Measurements from ENCODE around the gene FOXK1. TPM values are rescaled to one million over a fixed set of nuclear protein-coding genes. Genes with fewer than 3 reads are reported as not detected.

The FOXK1 gene
- polyA plus RNA-seq, 10 donors = 12.5 to 18.8 (median 16.4) TPM

GRCh38 chr7:4693749-4694148 is 11.7 kb downstream of the FOXK1 start:
- DNase-seq = no peak

GRCh38 chr7:4694305-4694704 is 12.2 kb downstream of the FOXK1 start:
- DNase-seq = no peak

- no peak for DNase-seq
Observed at GRCh38 chr7:4698707-4699275, 16.7 kb downstream of the FOXK1 start.

- DNase-seq = no peak
Observed at GRCh38 chr7:4699841-4700240, 17.7 kb downstream of the FOXK1 start.

- DNase-seq = peak in 1 of 3 donors; percentile 46
Observed at GRCh38 chr7:4700577-4701235, 18.6 kb downstream of the FOXK1 start.

GRCh38 chr7:4702961-4703512 is 20.9 kb downstream of the FOXK1 start:
- DNase-seq = no peak

GRCh38 chr7:4703532-4703931 is 21.4 kb downstream of the FOXK1 start:
- no peak for DNase-seq

- peak in 1 of 3 donors; percentile 30 for DNase-seq
Observed at GRCh38 chr7:4706384-4707216, 24.5 kb downstream of the FOXK1 start.

- DNase-seq = peak in 1 of 3 donors; percentile 45
Observed at GRCh38 chr7:4707217-4707741, 25.2 kb downstream of the FOXK1 start.

- no peak for DNase-seq
Observed at GRCh38 chr7:4707980-4708411, 25.9 kb downstream of the FOXK1 start.

GRCh38 chr7:4709187-4709586 is 27.1 kb downstream of the FOXK1 start:
- DNase-seq = no peak

- no peak for DNase-seq
Observed at GRCh38 chr7:4711093-4711492, 29.0 kb downstream of the FOXK1 start.

GRCh38 chr7:4711634-4712033 is 29.5 kb downstream of the FOXK1 start:
- no peak for DNase-seq

- no peak for DNase-seq
Observed at GRCh38 chr7:4712281-4713182, 30.4 kb downstream of the FOXK1 start.

- DNase-seq = peak in 1 of 3 donors; percentile 28
Observed at GRCh38 chr7:4713183-4713784, 31.2 kb downstream of the FOXK1 start.

GRCh38 chr7:4714161-4714700 is 32.1 kb downstream of the FOXK1 start:
- DNase-seq = no peak

- no peak for DNase-seq
Observed at GRCh38 chr7:4714767-4715409, 32.8 kb downstream of the FOXK1 start.

- peak in 2 of 3 donors; percentile 43 to 72 for DNase-seq
Observed at GRCh38 chr7:4715410-4715776, 33.3 kb downstream of the FOXK1 start.

- DNase-seq = no peak
Observed at GRCh38 chr7:4716946-4717795, 35.1 kb downstream of the FOXK1 start.

Data from muscle of back (tissue), 11 donors.